ENCODE results near the gene EDC3. TPM values are rescaled to one million over a fixed set of nuclear protein-coding genes. Genes with fewer than 3 reads are reported as not detected.

The EDC3 gene
- total RNA-seq, 1 experiment from 2014 or later: 45.1 TPM

- H3K27ac ChIP-seq (ENCODE audit: low read depth, low read length): no peak overlapping the region
Measured at GRCh38 chr15:74603026-74603788, 92.6 kb downstream of the EDC3 start.

More at GRCh38 chr15:74603026-74603788, 92.6 kb downstream of the EDC3 start:
- Histone ChIP-seq H4K20me1 (ENCODE audit: insufficient read depth) (no peaks in the 10 kb centered on the region), H2AFZ (ENCODE audit: low read depth, low read length, poor library complexity, severe bottlenecking) (no peak overlapping the region), H3K9me2 (ENCODE audit: insufficient read depth) (no peaks in the 10 kb centered on the region), H3K36me3 (ENCODE audit: control insufficient read depth in 1 of 2, insufficient read depth in 2 of 2, low read length in 2 of 2) (no peaks in the 10 kb centered on the region), H3K27me3 (ENCODE audit: insufficient read depth, low read length) (peaks cover 4% of the 10 kb centered on the region; the same call in 1 of the 2 replicates), H3K4me3 (replicated peaks in 1 of 2; ENCODE audit: low read depth in 1 of 2, low read length in 2 of 2) (no peak overlapping the region), H3K4me2 (ENCODE audit: low read length) (no peak overlapping the region), H3K79me2 (ENCODE audit: insufficient read depth, low read length) (no peaks in the 10 kb centered on the region), H3K4me1 (ENCODE audit: control insufficient read depth in 1 of 2, insufficient read depth in 2 of 2, low read length in 2 of 2) (peaks cover 3 to 7% of the 10 kb centered on the region in 2 experiments; a peak in 3 of 4 replicates), H3K9me3 (ENCODE audit: control insufficient read depth in 1 of 2, insufficient read depth in 1 of 2, low read depth in 1 of 2, low read length in 2 of 2) (no peaks in the 10 kb centered on the region), H3K9ac (ENCODE audit: low read length) (no peak overlapping the region)
- no peak for ATAC-seq
- ChIA-PET POLR2A (no interaction called here), RAD21 (ENCODE audit: low non-redundant PET in 1 of 2, low total read pairs in 2 of 2, uncharacterized antibody in 2 of 2, unreplicated experiment in 2 of 2) (no interaction called here), CTCF (no interaction called here)
- intact Hi-C loops (cut with micrococcal nuclease): no loop called here
- no peak for TF ChIP-seq ZNF274 (IDR thresholded peaks at IDR 0.05; ENCODE audit: low read depth, low read length)
- TF ChIP-seq ZFX (IDR thresholded peaks at IDR 0.05): no peak
- no peak for TF ChIP-seq ATF3 (IDR thresholded peaks at IDR 0.05)
- no peak for TF ChIP-seq POLR2AphosphoS5 (IDR thresholded peaks at IDR 0.05; ENCODE audit: low read depth, low read length)
- no peak for TF ChIP-seq CTCF (IDR thresholded peaks at IDR 0.05 in 2 of 3, conservative IDR thresholded peaks at IDR 0.05 in 1 of 3; ENCODE audit: borderline replicate concordance in 1 of 3, insufficient read depth in 1 of 3, low read depth in 2 of 3, low read length in 2 of 3)
- no peak for TF ChIP-seq RAD21 (IDR thresholded peaks at IDR 0.05; ENCODE audit: low read depth)
- TF ChIP-seq TCF7L2 (IDR thresholded peaks at IDR 0.05; ENCODE audit: borderline replicate concordance, extremely low read depth, insufficient read depth, insufficient read length): no peak
- TF ChIP-seq POLR2A (IDR thresholded peaks at IDR 0.05; ENCODE audit: borderline replicate concordance, extremely low read depth, insufficient read depth, insufficient read length): no peak
- no peak for TF ChIP-seq EGR1 (IDR thresholded peaks at IDR 0.05; ENCODE audit: low read depth)
- no peak for TF ChIP-seq ELF1 (IDR thresholded peaks at IDR 0.05; ENCODE audit: borderline replicate concordance, low read depth)
- no peak for TF ChIP-seq CEBPB (IDR thresholded peaks at IDR 0.05; ENCODE audit: low read depth)
- TF ChIP-seq SRF (IDR thresholded peaks at IDR 0.05; ENCODE audit: low read depth): no peak
- no peak for TF ChIP-seq YY1 (IDR thresholded peaks at IDR 0.05; ENCODE audit: extremely low read depth, insufficient replicate concordance, low read depth, low read length)
- TF ChIP-seq ZBTB33 (IDR thresholded peaks at IDR 0.05; ENCODE audit: extremely low read depth, insufficient replicate concordance, low read length): no peak
- TF ChIP-seq SP1 (IDR thresholded peaks at IDR 0.05; ENCODE audit: low read depth): no peak
- BruUV-seq (replicated peaks): no TSS peak
- no peak for DNase-seq (ENCODE audit: low read depth, low spot score)
